WTC11 (cell line): ENCODE results near the gene PPP3CA. TPM values are rescaled to one million over a fixed set of nuclear protein-coding genes. Genes with fewer than 3 reads are reported as not detected.

ENCODE experiments used
- ATAC-seq: fragments of 200-7000 bp; cut with Tn5 transposase; 2 replicates; pipeline ENCODE4 v1.10.0; 2021; ENCODE audit warnings: mild to moderate bottlenecking, moderate library complexity
- CTCF ChIA-PET: fragments of 300-600 bp; sonication (Branson Sonifier 250); formaldehyde crosslinking; loops from one replicate; lab custom pipeline; 2021; ENCODE audit warnings: antibody characterized with exemption; lab: Charles Lee
- POLR2A ChIA-PET: fragments of 350-600 bp; sonication (Branson Sonifier 250); formaldehyde crosslinking; loops from one replicate; lab custom pipeline; 2021; ENCODE audit warnings: antibody characterized with exemption; lab: Charles Lee
- DNase-seq: peaks from one replicate; pipeline ENCODE4 v3.0.0; 2021; ENCODE audit warnings: low spot score
- H3K27ac Mint-ChIP-seq: 2 replicates; pipeline ENCODE4 v1.8.0; 2021; ENCODE audit warnings: mixed read lengths
- H3K27me3 Mint-ChIP-seq: 2 replicates; pipeline ENCODE4 v1.8.0; 2021; ENCODE audit warnings: low read depth, mild to moderate bottlenecking, moderate library complexity, mixed read lengths
- H3K36me3 Mint-ChIP-seq: 2 replicates; pipeline ENCODE4 v1.8.0; 2021; ENCODE audit warnings: mixed read lengths
- H3K4me1 Mint-ChIP-seq: 2 replicates; pipeline ENCODE4 v1.8.0; 2022; ENCODE audit warnings: mixed read lengths
- H3K4me3 Mint-ChIP-seq: 2 replicates; pipeline ENCODE4 v1.8.0; 2021; ENCODE audit warnings: mild to moderate bottlenecking, moderate library complexity, mixed read lengths
- H3K9me3 Mint-ChIP-seq: 2 replicates; pipeline ENCODE4 v1.8.0; 2021; ENCODE audit warnings: mixed read lengths
- CREB1 ChIP-seq: sonication (generic); formaldehyde crosslinking; IDR thresholded peaks from 2 replicates; pipeline ENCODE4 v1.8.0; 2023; ENCODE audit warnings: mild to moderate bottlenecking, missing genetic modification reagents
- EMX1 ChIP-seq: fragments of 250-450 bp; sonication (Bioruptor Pico); IDR thresholded peaks from 2 replicates; pipeline ENCODE4 v1.8.0; 2021; ENCODE audit warnings: mild to moderate bottlenecking
- ESRRA ChIP-seq: sonication (generic); formaldehyde crosslinking; IDR thresholded peaks from 2 replicates; pipeline ENCODE4 v1.8.1; 2022; ENCODE audit warnings: mild to moderate bottlenecking, missing genetic modification reagents, borderline replicate concordance
- ETV6 ChIP-seq: sonication (generic); formaldehyde crosslinking; IDR thresholded peaks from 2 replicates; pipeline ENCODE4 v1.8.1; 2022; ENCODE audit warnings: mild to moderate bottlenecking, missing genetic modification reagents
- FOXJ3 ChIP-seq: sonication (generic); formaldehyde crosslinking; IDR thresholded peaks from 2 replicates; pipeline ENCODE4 v1.9.0; 2021; ENCODE audit warnings: missing genetic modification reagents, mild to moderate bottlenecking, borderline replicate concordance
- FOXP4 ChIP-seq: sonication (generic); formaldehyde crosslinking; IDR thresholded peaks from 2 replicates; pipeline ENCODE4 v1.8.0; 2022; ENCODE audit warnings: mild to moderate bottlenecking, missing genetic modification reagents
- GRHL2 ChIP-seq: fragments of 250-450 bp; sonication (Bioruptor Pico); IDR thresholded peaks from 2 replicates; pipeline ENCODE4 v1.8.0; 2022; ENCODE audit warnings: mild to moderate bottlenecking, moderate library complexity; ENCODE audit not compliant: insufficient replicate concordance, severe bottlenecking
- JUN ChIP-seq: sonication (generic); formaldehyde crosslinking; IDR thresholded peaks from 2 replicates; pipeline ENCODE4 v1.8.0; 2023; ENCODE audit warnings: mild to moderate bottlenecking, missing genetic modification reagents
- MAX ChIP-seq: sonication (generic); formaldehyde crosslinking; IDR thresholded peaks from 2 replicates; pipeline ENCODE4 v1.8.0; 2022; ENCODE audit warnings: mild to moderate bottlenecking, missing genetic modification reagents
- MLX ChIP-seq: sonication (generic); formaldehyde crosslinking; IDR thresholded peaks from 2 replicates; pipeline ENCODE4 v1.8.1; 2023; ENCODE audit warnings: mild to moderate bottlenecking, missing genetic modification reagents, moderate library complexity
- NR3C1 ChIP-seq: sonication (generic); formaldehyde crosslinking; conservative IDR thresholded peaks from 2 replicates; pipeline ENCODE4 v1.8.1; 2023; ENCODE audit warnings: low read depth, mild to moderate bottlenecking, missing genetic modification reagents
- RORB ChIP-seq: fragments of 250-450 bp; sonication (Bioruptor Pico); IDR thresholded peaks from 2 replicates; pipeline ENCODE4 v1.9.0; 2021; ENCODE audit warnings: mild to moderate bottlenecking
- SP1 ChIP-seq: sonication (generic); formaldehyde crosslinking; conservative IDR thresholded peaks from 2 replicates; pipeline ENCODE4 v1.8.1; 2022; ENCODE audit warnings: missing genetic modification reagents
- TCF7 ChIP-seq: sonication (generic); formaldehyde crosslinking; IDR thresholded peaks from 2 replicates; pipeline ENCODE4 v1.8.0; 2022; ENCODE audit warnings: mild to moderate bottlenecking, low read depth, missing genetic modification reagents, moderate library complexity
- USF1 ChIP-seq: sonication (generic); formaldehyde crosslinking; IDR thresholded peaks from 2 replicates; pipeline ENCODE4 v1.8.0; 2022; ENCODE audit warnings: mild to moderate bottlenecking, missing genetic modification reagents
- ZBTB43 ChIP-seq: sonication (generic); formaldehyde crosslinking; IDR thresholded peaks from 2 replicates; pipeline ENCODE4 v1.8.1; 2023; ENCODE audit warnings: mild to moderate bottlenecking, missing genetic modification reagents
- ZNF121 ChIP-seq: sonication (generic); formaldehyde crosslinking; IDR thresholded peaks from 2 replicates; pipeline ENCODE4 v1.8.0; 2023; ENCODE audit warnings: missing genetic modification reagents
- ZNF416 ChIP-seq: fragments of 250-450 bp; sonication (Bioruptor Pico); IDR thresholded peaks from 2 replicates; pipeline ENCODE4 v1.9.0; 2021; ENCODE audit warnings: mild to moderate bottlenecking, inconsistent platforms
- ZNF423 ChIP-seq: fragments of 250-450 bp; sonication (Bioruptor Pico); IDR thresholded peaks from 2 replicates; pipeline ENCODE4 v2.1.2; 2022; ENCODE audit warnings: mild to moderate bottlenecking, moderate library complexity
- ZNF425 ChIP-seq: fragments of 250-450 bp; sonication (Bioruptor Pico); conservative IDR thresholded peaks from 2 replicates; pipeline ENCODE4 v1.9.0; 2021; ENCODE audit warnings: mild to moderate bottlenecking
- ZSCAN18 ChIP-seq: fragments of 250-450 bp; sonication (Bioruptor Pico); IDR thresholded peaks from 2 replicates; pipeline ENCODE4 v2.1.2; 2022; ENCODE audit warnings: mild to moderate bottlenecking, moderate library complexity
- total RNA-seq: library from RNA; stranded (reverse); gene quantifications from 3 replicates; pipeline ENCODE4 v1.2.3, GENCODE V29; 2021

The PPP3CA gene
- total RNA-seq, 1 experiment from 2014 or later = 41.6 TPM

- no peak for TF ChIP-seq NR3C1
- no peak for TF ChIP-seq MAX
- TF ChIP-seq FOXP4 (CRISPR knock-in tag) = no peak
- no peak for TF ChIP-seq RORB (CRISPR knock-in tag)
Measured at GRCh38 chr4:101288365-101289145, 58.8 kb downstream of the PPP3CA start (continued).

GRCh38 chr4:101287324-101287723, 60.0 kb downstream of the PPP3CA start:
- ChIA-PET POLR2A (interaction anchor here (0.7 kb wide), 1 partner anchor 543 kb away, joined by 3 read pairs; no protein-coding TSS in a partner anchor), CTCF (interaction anchor here (0.5 kb wide), 1 partner anchor 84 kb away, joined by 4 read pairs; no protein-coding TSS in a partner anchor)
- Mint-ChIP-seq H3K36me3 (no peaks in the 10 kb centered on the region), H3K27me3 (no peaks in the 10 kb centered on the region), H3K4me3 (no peak overlapping the region), H3K27ac (0 out of 2 replicates have a peak overlapping the region, but pooled peaks have one; percentile 62), H3K4me1 (peaks cover 84% of the 10 kb centered on the region), H3K9me3 (no peaks in the 10 kb centered on the region)
- ATAC-seq (no peak), DNase-seq (no peak)
- TF ChIP-seq EMX1 (CRISPR knock-in tag) (no peak), USF1 (no peak), JUN (CRISPR knock-in tag) (no peak), ZNF416 (CRISPR knock-in tag) (no peak), ZNF425 (CRISPR knock-in tag) (no peak), GRHL2 (CRISPR knock-in tag) (no peak), TCF7 (CRISPR knock-in tag) (no peak), ZBTB43 (no peak), ESRRA (no peak)

- H3K9me3 Mint-ChIP-seq = no peaks in the 10 kb centered on the region
- no peak for DNase-seq
- peaks cover 90% of the 10 kb centered on the region for H3K4me1 Mint-ChIP-seq
- ATAC-seq = no peak
- H3K27ac Mint-ChIP-seq = no peak overlapping the region
- POLR2A ChIA-PET = interaction anchor here (0.7 kb wide), 1 partner anchor 543 kb away, joined by 3 read pairs; no protein-coding TSS in a partner anchor
- H3K27me3 Mint-ChIP-seq = no peaks in the 10 kb centered on the region
- CTCF ChIA-PET = no interaction called here
- no peaks in the 10 kb centered on the region for H3K36me3 Mint-ChIP-seq
- H3K4me3 Mint-ChIP-seq = no peak overlapping the region
- TF ChIP-seq FOXP4 (CRISPR knock-in tag) (no peak), CREB1 (no peak), MLX (CRISPR knock-in tag) (no peak), ETV6 (CRISPR knock-in tag) (no peak), SP1 (CRISPR knock-in tag) (no peak), ZNF423 (CRISPR knock-in tag) (no peak), GRHL2 (CRISPR knock-in tag) (no peak), USF1 (no peak), ZNF121 (CRISPR knock-in tag) (no peak), FOXJ3 (CRISPR knock-in tag) (no peak), ZSCAN18 (CRISPR knock-in tag) (no peak)
Measured at GRCh38 chr4:101286663-101287062, 60.7 kb downstream of the PPP3CA start.
